Measurements from ENCODE around the gene SERPINA9.

GRCh38 chr14:94462219-94462551, 13.8 kb downstream of the SERPINA9 start:
- TF ChIP-seq GATA2 (IDR thresholded peaks at IDR 0.05; ENCODE audit: low read depth, low read length) (no peak), GATA3 (IDR thresholded peaks at IDR 0.05; ENCODE audit: low read depth, low read length) (no peak)

Data from SH-SY5Y (cell line).